DOHH2 (cell line): ENCODE results near the gene CACNA1B.

Experiments used
- H3F3A ChIP-seq: fragments of 200-600 bp; sonication (generic), shearing (Covaris generic); 2 replicates; pipeline ENCODE4 v1.6.0; 2016; ENCODE audit warnings: antibody characterized with exemption, mild to moderate bottlenecking; ENCODE audit not compliant: control insufficient read depth, insufficient read depth
- H3K27ac ChIP-seq: fragments of 200-600 bp; sonication (generic); 2 replicates; pipeline ENCODE4 v1.5.1; 2014; ENCODE audit warnings: low read depth, mild to moderate bottlenecking, low read length, moderate library complexity
- H3K27me3 ChIP-seq: fragments of 200-600 bp; sonication (generic); 2 replicates; pipeline ENCODE4 v1.6.1; 2014; ENCODE audit warnings: mild to moderate bottlenecking, low read length, mixed read lengths; ENCODE audit not compliant: control insufficient read depth
- H3K36me3 ChIP-seq: fragments of 200-600 bp; sonication (generic); 2 replicates; pipeline ENCODE4 v1.6.1; 2014; ENCODE audit warnings: mild to moderate bottlenecking, low read length, moderate library complexity, mixed read lengths; ENCODE audit not compliant: control insufficient read depth
- H3K4me1 ChIP-seq: fragments of 200-600 bp; sonication (generic); 2 replicates; pipeline ENCODE4 v1.6.1; 2014; ENCODE audit warnings: mild to moderate bottlenecking, low read length, mixed read lengths; ENCODE audit not compliant: control insufficient read depth
- H3K4me2 ChIP-seq: fragments of 200-600 bp; sonication (generic); 2 replicates; pipeline ENCODE4 v1.6.0; 2014; ENCODE audit warnings: mild to moderate bottlenecking, low read length, moderate library complexity
- H3K4me3 ChIP-seq: fragments of 200-600 bp; sonication (generic); 2 replicates; pipeline ENCODE4 v1.5.1; 2014; ENCODE audit warnings: mild to moderate bottlenecking, low read length, mixed read lengths
- H3K79me2 ChIP-seq: fragments of 200-600 bp; sonication (generic); 2 replicates; pipeline ENCODE4 v1.6.1; 2014; ENCODE audit warnings: mild to moderate bottlenecking, low read length, mixed read lengths; ENCODE audit not compliant: control insufficient read depth
- H3K9me2 ChIP-seq: fragments of 200-600 bp; sonication (generic); replicated peaks from 2 replicates; pipeline ENCODE4 v1.6.1; 2014; ENCODE audit warnings: mild to moderate bottlenecking, low read length, mixed read lengths; ENCODE audit not compliant: control insufficient read depth
- H3K9me3 ChIP-seq: fragments of 200-600 bp; sonication (generic); 2 replicates; pipeline ENCODE4 v1.6.1; 2014; ENCODE audit warnings: antibody characterized with exemption, low read length, mixed read lengths; ENCODE audit not compliant: control insufficient read depth, insufficient read depth
- H4K20me1 ChIP-seq: fragments of 200-600 bp; sonication (generic); 2 replicates; pipeline ENCODE4 v1.6.0; 2014; ENCODE audit warnings: low read depth, mild to moderate bottlenecking, antibody characterized with exemption, low read length, moderate library complexity; ENCODE audit not compliant: control insufficient read depth, insufficient read depth
- CTCF ChIP-seq: fragments of 200-600 bp; sonication (generic); IDR thresholded peaks from one replicate; pipeline ENCODE4 v1.5.1; 2014; ENCODE audit warnings: antibody characterized with exemption, mild to moderate bottlenecking, low read depth, low read length; ENCODE audit not compliant: poor library complexity, severe bottlenecking
- EZH2phosphoT487 ChIP-seq: fragments of 200-600 bp; sonication (generic); IDR thresholded peaks from 2 replicates; pipeline ENCODE4 v1.6.1; 2017; ENCODE audit warnings: borderline replicate concordance, mild to moderate bottlenecking, antibody characterized with exemption, low read length, moderate library complexity, mixed read lengths

CACNA1B gene

GRCh38 chr9:137892424-137893191 lies 15.0 kb downstream of the CACNA1B start:
- Histone ChIP-seq H3K27ac (no peak overlapping the region), H4K20me1 (no peaks in the 10 kb centered on the region), H3K9me2 (no peaks in the 10 kb centered on the region), H3K9me3 (no peaks in the 10 kb centered on the region), H3K4me2 (no peak overlapping the region), H3K4me1 (no peaks in the 10 kb centered on the region), H3K79me2 (no peaks in the 10 kb centered on the region), H3K27me3 (peaks cover 3% of the 10 kb centered on the region; the same call in 1 of the 2 replicates), H3K36me3 (no peaks in the 10 kb centered on the region), H3K4me3 (no peak overlapping the region), H3F3A (no peaks in the 10 kb centered on the region)
- TF ChIP-seq EZH2phosphoT487: no peak
- no peak for TF ChIP-seq CTCF

- H3K79me2 ChIP-seq: no peaks in the 10 kb centered on the region
- H3K4me1 ChIP-seq: no peaks in the 10 kb centered on the region
- no peaks in the 10 kb centered on the region for H3K9me2 ChIP-seq
- H3F3A ChIP-seq: no peaks in the 10 kb centered on the region
- TF ChIP-seq CTCF (no peak), EZH2phosphoT487 (no peak)
- H3K27ac ChIP-seq: no peak overlapping the region
- no peaks in the 10 kb centered on the region for H4K20me1 ChIP-seq
- no peaks in the 10 kb centered on the region for H3K36me3 ChIP-seq
- peaks cover 3% of the 10 kb centered on the region; the same call in 1 of the 2 replicates for H3K27me3 ChIP-seq
- H3K9me3 ChIP-seq: no peaks in the 10 kb centered on the region
- no peak overlapping the region for H3K4me3 ChIP-seq
- no peak overlapping the region for H3K4me2 ChIP-seq
Observed at GRCh38 chr9:137893670-137894069, 16.1 kb downstream of the CACNA1B start.

GRCh38 chr9:137899551-137900360 lies 22.2 kb downstream of the CACNA1B start:
- H3K27me3 ChIP-seq: peaks cover 3% of the 10 kb centered on the region; the same call in 1 of the 2 replicates
- no peaks in the 10 kb centered on the region for H3K79me2 ChIP-seq
- H3K4me1 ChIP-seq: no peaks in the 10 kb centered on the region
- H3K27ac ChIP-seq: no peak overlapping the region
- no peaks in the 10 kb centered on the region for H4K20me1 ChIP-seq
- no peak for TF ChIP-seq EZH2phosphoT487
- TF ChIP-seq CTCF: no peak
- H3K4me2 ChIP-seq: no peak overlapping the region
- H3K4me3 ChIP-seq: no peak overlapping the region
- H3F3A ChIP-seq: no peaks in the 10 kb centered on the region
- no peaks in the 10 kb centered on the region for H3K9me3 ChIP-seq
- no peaks in the 10 kb centered on the region for H3K36me3 ChIP-seq
- H3K9me2 ChIP-seq: no peaks in the 10 kb centered on the region
